Measurements from ENCODE around the gene IVD.

IVD gene

DNA sequence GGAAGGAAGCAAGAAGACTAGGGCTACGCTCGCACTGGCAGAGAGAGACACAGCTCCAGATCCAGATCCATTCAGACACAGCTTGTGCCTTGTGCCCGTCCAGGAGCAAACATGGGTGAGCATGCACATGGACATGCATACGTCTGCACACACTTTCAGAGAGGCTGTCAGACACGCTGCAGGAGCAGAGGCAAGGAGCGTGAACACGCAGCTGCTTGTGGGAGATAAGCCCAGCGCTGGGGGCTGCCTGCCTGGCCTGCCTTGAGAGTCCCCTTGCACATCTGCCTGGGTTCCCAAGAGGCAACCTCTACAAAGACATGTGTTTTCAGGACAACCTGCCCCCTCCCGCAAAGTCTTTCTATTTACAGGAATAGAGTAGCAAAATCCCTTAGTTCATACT is 21.6 kb downstream of the IVD start:
- Histone ChIP-seq H3K4me3 (ENCODE audit: low read depth, low read length) (no peak overlapping the region), H3K9me3 (ENCODE audit: severe bottlenecking) (no peaks in the 10 kb centered on the region)

DNA sequence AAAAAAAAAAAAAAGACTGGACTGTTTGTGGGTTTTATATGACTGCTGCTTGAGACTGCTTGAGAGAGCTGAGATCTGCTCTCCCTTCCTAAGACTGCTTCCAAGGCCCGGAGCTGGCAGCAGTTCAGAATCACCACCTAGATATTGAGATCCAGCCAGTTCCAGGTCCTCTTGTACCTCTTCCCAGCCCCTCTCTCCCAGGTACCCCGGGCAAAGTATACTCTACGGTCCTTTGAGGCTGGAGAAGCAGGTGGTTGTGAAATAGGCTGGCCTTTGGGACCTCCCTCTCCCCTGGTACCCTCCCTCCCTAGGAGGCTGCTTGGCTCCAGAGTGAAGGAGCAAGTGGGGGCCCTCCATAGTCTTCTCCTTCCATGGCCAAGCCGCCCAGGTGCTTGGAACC is 22.6 kb downstream of the IVD start:
- Histone ChIP-seq H3K9me3 (ENCODE audit: severe bottlenecking) (no peaks in the 10 kb centered on the region), H3K36me3 (no peaks in the 10 kb centered on the region), H3K4me3 (ENCODE audit: low read depth, low read length) (no peak overlapping the region), H3K27me3 (ENCODE audit: insufficient read depth, low read depth, severe bottlenecking) (no peaks in the 10 kb centered on the region), H3K27ac (no peak overlapping the region)
- DNase-seq = no peak
- TF ChIP-seq, protein P1, sequence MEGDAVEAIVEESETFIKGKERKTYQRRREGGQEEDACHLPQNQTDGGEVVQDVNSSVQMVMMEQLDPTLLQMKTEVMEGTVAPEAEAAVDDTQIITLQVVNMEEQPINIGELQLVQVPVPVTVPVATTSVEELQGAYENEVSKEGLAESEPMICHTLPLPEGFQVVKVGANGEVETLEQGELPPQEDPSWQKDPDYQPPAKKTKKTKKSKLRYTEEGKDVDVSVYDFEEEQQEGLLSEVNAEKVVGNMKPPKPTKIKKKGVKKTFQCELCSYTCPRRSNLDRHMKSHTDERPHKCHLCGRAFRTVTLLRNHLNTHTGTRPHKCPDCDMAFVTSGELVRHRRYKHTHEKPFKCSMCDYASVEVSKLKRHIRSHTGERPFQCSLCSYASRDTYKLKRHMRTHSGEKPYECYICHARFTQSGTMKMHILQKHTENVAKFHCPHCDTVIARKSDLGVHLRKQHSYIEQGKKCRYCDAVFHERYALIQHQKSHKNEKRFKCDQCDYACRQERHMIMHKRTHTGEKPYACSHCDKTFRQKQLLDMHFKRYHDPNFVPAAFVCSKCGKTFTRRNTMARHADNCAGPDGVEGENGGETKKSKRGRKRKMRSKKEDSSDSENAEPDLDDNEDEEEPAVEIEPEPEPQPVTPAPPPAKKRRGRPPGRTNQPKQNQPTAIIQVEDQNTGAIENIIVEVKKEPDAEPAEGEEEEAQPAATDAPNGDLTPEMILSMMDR (IDR thresholded peaks at IDR 0.05; ENCODE audit: low read depth, low read length) = no peak

More for the DNA sequence above, 21.6 kb downstream of the IVD start:
- Histone ChIP-seq H3K36me3 (no peaks in the 10 kb centered on the region), H3K27ac (no peak overlapping the region), H3K27me3 (ENCODE audit: insufficient read depth, low read depth, severe bottlenecking) (no peaks in the 10 kb centered on the region)
- TF ChIP-seq, protein P1 (IDR thresholded peaks at IDR 0.05; ENCODE audit: low read depth, low read length) = no peak
- DNase-seq = no peak

DNA sequence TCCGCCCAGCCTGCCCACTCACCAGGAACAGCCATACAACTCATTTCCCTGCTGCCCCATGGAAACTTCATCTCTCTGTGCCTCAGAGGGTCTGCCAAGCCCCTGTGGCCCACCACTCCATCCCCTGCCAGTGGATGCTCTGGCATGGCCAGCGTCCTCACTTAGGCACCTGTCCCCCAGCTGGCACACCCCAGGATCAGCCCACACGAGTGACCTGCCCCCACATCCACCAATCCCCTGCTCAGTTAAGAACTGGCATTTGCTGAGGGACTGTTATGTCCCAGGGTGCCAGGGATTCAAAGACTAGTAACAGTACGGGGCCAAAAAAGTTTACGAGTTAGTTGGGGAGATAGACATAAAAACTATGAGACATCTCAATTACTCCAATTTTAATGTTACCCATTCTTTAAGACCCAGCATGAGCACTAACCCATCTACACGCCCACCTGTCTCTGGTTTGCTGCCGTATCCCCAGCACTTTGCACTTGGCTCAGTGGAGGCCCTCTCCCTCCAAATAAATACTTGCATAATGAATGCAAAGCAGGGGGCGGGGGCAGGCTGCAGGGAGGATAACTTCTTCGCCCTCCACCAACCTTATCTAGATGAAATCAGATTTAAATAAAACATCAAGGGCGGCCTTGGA is 23.6 kb downstream of the IVD start:
- no peaks in the 10 kb centered on the region for H3K9me3 ChIP-seq (ENCODE audit: severe bottlenecking)
- no peak overlapping the region for H3K4me3 ChIP-seq (ENCODE audit: low read depth, low read length)
- DNase-seq = no peak
- no peaks in the 10 kb centered on the region for H3K27me3 ChIP-seq (ENCODE audit: insufficient read depth, low read depth, severe bottlenecking)
- TF ChIP-seq, protein P1 (IDR thresholded peaks at IDR 0.05; ENCODE audit: low read depth, low read length) = no peak
- H3K36me3 ChIP-seq = no peaks in the 10 kb centered on the region
- no peak overlapping the region for H3K27ac ChIP-seq

DNA sequence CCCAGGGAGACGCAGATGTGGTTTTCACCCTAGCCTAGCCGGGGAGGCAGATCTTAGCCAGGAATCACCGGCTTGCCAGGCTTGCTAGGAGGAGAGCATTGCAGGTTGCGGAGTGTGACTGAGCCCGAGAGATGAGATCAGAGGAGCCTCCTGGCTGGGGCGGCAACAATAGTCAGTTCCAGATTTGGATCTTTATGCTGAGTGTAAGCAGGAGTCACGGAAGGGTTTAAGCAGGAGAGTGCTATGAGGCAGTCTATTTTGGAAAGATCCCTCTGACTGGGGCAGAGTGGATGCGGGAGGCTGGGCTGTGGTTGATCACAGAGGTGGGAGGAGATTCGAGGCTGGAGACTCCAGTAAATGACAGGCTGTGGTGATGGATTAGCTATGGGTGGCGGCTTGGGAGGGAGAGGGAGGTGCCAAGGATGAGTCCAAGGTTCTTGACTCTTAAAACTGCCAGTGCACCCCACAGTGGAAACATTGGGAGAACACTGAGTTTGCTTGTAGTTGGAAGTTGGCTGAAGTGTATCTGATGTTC is 24.7 kb downstream of the IVD start:
- Histone ChIP-seq H3K27me3 (ENCODE audit: insufficient read depth, low read depth, severe bottlenecking) (no peaks in the 10 kb centered on the region), H3K27ac (peak overlapping the region; percentile 7; the same call in 1 of the 2 replicates), H3K4me3 (ENCODE audit: low read depth, low read length) (peak overlapping the region; percentile 15), H3K9me3 (ENCODE audit: severe bottlenecking) (no peaks in the 10 kb centered on the region), H3K36me3 (no peaks in the 10 kb centered on the region)
- DNase-seq = peak; percentile 72
- TF ChIP-seq, protein P1 (IDR thresholded peaks at IDR 0.05; ENCODE audit: low read depth, low read length) = no peak

DNA sequence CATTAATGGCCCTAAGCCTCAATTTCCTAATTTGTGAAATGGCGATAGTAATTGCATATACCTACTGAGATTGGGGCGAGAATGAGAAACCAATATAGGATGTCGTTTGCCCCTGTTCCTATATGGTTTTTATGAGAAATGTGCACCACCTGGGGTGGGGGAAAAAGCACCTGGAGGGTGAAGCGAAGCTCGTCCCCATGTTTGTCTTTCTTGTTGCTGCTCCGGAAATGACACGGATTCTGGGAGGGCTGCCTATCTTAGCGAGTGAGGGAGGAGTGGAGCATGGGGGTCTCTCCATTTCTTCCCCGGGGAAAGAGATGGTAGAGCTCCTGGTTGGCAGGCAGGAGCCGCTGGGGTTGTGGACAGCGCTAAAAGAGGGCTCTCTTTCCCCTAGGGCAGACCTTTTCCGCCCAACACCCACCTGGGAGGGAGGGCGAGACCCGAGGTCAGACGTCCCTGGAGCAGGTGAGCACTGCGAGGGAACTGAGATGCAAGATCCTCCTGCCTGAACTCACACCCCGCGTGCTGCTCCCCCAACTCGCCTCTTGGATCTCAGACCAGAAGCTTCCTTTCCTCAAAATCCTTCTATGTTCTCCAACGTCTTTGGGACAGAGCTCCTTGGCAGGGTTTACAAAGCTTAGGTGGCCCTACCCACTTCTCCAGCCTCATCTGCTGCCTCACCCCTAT is 29.6 kb downstream of the IVD start:
- H3K36me3 ChIP-seq = no peaks in the 10 kb centered on the region
- H3K4me3 ChIP-seq (ENCODE audit: low read depth, low read length) = no peak overlapping the region
- no peak overlapping the region for H3K27ac ChIP-seq
- TF ChIP-seq, protein P1 (IDR thresholded peaks at IDR 0.05; ENCODE audit: low read depth, low read length) = no peak
- no peaks in the 10 kb centered on the region for H3K27me3 ChIP-seq (ENCODE audit: insufficient read depth, low read depth, severe bottlenecking)
- no peaks in the 10 kb centered on the region for H3K9me3 ChIP-seq (ENCODE audit: severe bottlenecking)
- DNase-seq = no peak

Data from WERI-Rb-1 (cell line).